Panc1 (cell line): ENCODE measurements around the gene FSIP2.

Experiments used
- POLR2AphosphoS5 ChIP-seq: IDR thresholded peaks from 2 replicates; pipeline ENCODE4 v1.6.1; 2012; ENCODE audit warnings: mild to moderate bottlenecking, low read depth, low read length, moderate library complexity
- REST ChIP-seq, 2 experiments: IDR thresholded peaks; 2 replicates each; pipeline ENCODE4 v1.6.1; 2011 to 2012; ENCODE audit warnings: low read depth in 2 of 2, control low read depth in 1 of 2, low read length in 1 of 2, mild to moderate bottlenecking in 1 of 2, moderate library complexity in 1 of 2; ENCODE audit not compliant: insufficient read depth in 1 of 2
- TF ChIP-seq, protein P1 (sequence below): fragments of 450-650 bp; IDR thresholded peaks from 2 replicates; pipeline ENCODE4 v1.5.1; 2017; ENCODE audit warnings: mild to moderate bottlenecking

GRCh38 chr2:185825557-185825956, 87.0 kb downstream of the FSIP2 start:
- TF ChIP-seq, protein P1, sequence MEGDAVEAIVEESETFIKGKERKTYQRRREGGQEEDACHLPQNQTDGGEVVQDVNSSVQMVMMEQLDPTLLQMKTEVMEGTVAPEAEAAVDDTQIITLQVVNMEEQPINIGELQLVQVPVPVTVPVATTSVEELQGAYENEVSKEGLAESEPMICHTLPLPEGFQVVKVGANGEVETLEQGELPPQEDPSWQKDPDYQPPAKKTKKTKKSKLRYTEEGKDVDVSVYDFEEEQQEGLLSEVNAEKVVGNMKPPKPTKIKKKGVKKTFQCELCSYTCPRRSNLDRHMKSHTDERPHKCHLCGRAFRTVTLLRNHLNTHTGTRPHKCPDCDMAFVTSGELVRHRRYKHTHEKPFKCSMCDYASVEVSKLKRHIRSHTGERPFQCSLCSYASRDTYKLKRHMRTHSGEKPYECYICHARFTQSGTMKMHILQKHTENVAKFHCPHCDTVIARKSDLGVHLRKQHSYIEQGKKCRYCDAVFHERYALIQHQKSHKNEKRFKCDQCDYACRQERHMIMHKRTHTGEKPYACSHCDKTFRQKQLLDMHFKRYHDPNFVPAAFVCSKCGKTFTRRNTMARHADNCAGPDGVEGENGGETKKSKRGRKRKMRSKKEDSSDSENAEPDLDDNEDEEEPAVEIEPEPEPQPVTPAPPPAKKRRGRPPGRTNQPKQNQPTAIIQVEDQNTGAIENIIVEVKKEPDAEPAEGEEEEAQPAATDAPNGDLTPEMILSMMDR, result no peak
- TF ChIP-seq POLR2AphosphoS5, result no peak
- TF ChIP-seq REST (IDR thresholded peaks at IDR 0.05; ENCODE audit: insufficient read depth in 1 of 2, low read depth in 2 of 2, low read length in 1 of 2), result no peak
